Stimulated activated effector memory CD8-positive, alpha-beta T cell treated with anti-CD3 and anti-CD28 coated beads, Interleukin-12 subunit alpha, Interleukin-12 subunit beta, amount 100 ng/mL, for 72 hours (primary cell): Measurements from ENCODE around the gene BCAT1.

Experiments used
- ATAC-seq: fragments of 150-1000 bp; cut with Tn5 transposase; 2 replicates; pipeline ENCODE4 v1.10.0; 2021
- DNase-seq, 2 donors: peaks; one replicate each; pipeline ENCODE4 v3.0.0; 2021 to 2022; ENCODE audit warnings: low spot score in 2 of 2
- H3K27ac Mint-ChIP-seq: one replicate; pipeline ENCODE4 v1.8.0; 2022; ENCODE audit warnings: mild to moderate bottlenecking, mixed read lengths
- H3K36me3 Mint-ChIP-seq: one replicate; pipeline ENCODE4 v1.8.0; 2022; ENCODE audit warnings: mild to moderate bottlenecking, mixed read lengths
- H3K4me1 Mint-ChIP-seq: one replicate; pipeline ENCODE4 v1.8.0; 2022; ENCODE audit warnings: mixed read lengths
- H3K4me3 Mint-ChIP-seq: one replicate; pipeline ENCODE4 v1.8.0; 2022; ENCODE audit warnings: mild to moderate bottlenecking, mixed read lengths
- H3K9me3 Mint-ChIP-seq: one replicate; pipeline ENCODE4 v1.8.0; 2022; ENCODE audit warnings: mixed read lengths

Gene BCAT1

GRCh38 chr12:24948757-24949722 is at the start of gene BCAT1:
Gene BCAT1 (minus strand): TSS chr12:24949101. CDS start chr12:24948932, 169 bp downstream.
- Mint-ChIP-seq H3K4me3 (peak within 1 kb of the TSS; percentile 91), H3K4me1 (peaks cover 27% of the 10 kb centered on the region), H3K27ac (peak within 1 kb of the TSS; percentile 95), H3K9me3 (no peaks in the 10 kb centered on the region), H3K36me3 (no peaks in the 10 kb centered on the region)
- ATAC-seq (peak; percentile 86), DNase-seq (peak; percentile 30 to 85)

GRCh38 chr12:24997970-24998582 is 49.2 kb upstream of the BCAT1 start:
- no peak for DNase-seq
- Mint-ChIP-seq H3K27ac (peak overlapping the region; percentile 38), H3K4me1 (peaks cover 16% of the 10 kb centered on the region)

GRCh38 chr12:24997496-24997895 is 48.6 kb upstream of the BCAT1 start:
- Mint-ChIP-seq H3K36me3 (peaks cover 5% of the 10 kb centered on the region), H3K9me3 (no peaks in the 10 kb centered on the region), H3K4me3 (peak overlapping the region; percentile 32), H3K27ac (peak overlapping the region; percentile 38), H3K4me1 (peaks cover 16% of the 10 kb centered on the region)
- DNase-seq (no peak), ATAC-seq (no peak)

More at GRCh38 chr12:24997970-24998582, 49.2 kb upstream of the BCAT1 start:
- ATAC-seq, result peak; percentile 91
- Mint-ChIP-seq H3K36me3 (peaks cover 5% of the 10 kb centered on the region), H3K4me3 (peak overlapping the region; percentile 32), H3K9me3 (no peaks in the 10 kb centered on the region)

- Mint-ChIP-seq H3K36me3 (peaks cover 5% of the 10 kb centered on the region), H3K4me1 (peaks cover 16% of the 10 kb centered on the region), H3K4me3 (no peak overlapping the region), H3K27ac (no peak overlapping the region), H3K9me3 (no peaks in the 10 kb centered on the region)
- no peak for DNase-seq
- ATAC-seq, result peak; percentile 38
Observed at GRCh38 chr12:24996820-24997219, 47.9 kb upstream of the BCAT1 start.

- no peaks in the 10 kb centered on the region for H3K9me3 Mint-ChIP-seq
- DNase-seq (no peak), ATAC-seq (no peak)
- no peak overlapping the region for H3K4me3 Mint-ChIP-seq
- no peak overlapping the region for H3K27ac Mint-ChIP-seq
- H3K4me1 Mint-ChIP-seq, result peaks cover 16% of the 10 kb centered on the region
- peaks cover 5% of the 10 kb centered on the region for H3K36me3 Mint-ChIP-seq
Observed at GRCh38 chr12:24996102-24996797, 47.3 kb upstream of the BCAT1 start.

- ATAC-seq, result no peak
- no peak for DNase-seq
- Mint-ChIP-seq H3K4me1 (peaks cover 16% of the 10 kb centered on the region), H3K36me3 (peaks cover 5% of the 10 kb centered on the region), H3K9me3 (no peaks in the 10 kb centered on the region), H3K27ac (no peak overlapping the region), H3K4me3 (no peak overlapping the region)
Observed at GRCh38 chr12:24993793-24994192, 44.9 kb upstream of the BCAT1 start.

GRCh38 chr12:24991209-24992049 is 42.5 kb upstream of the BCAT1 start:
- no peak overlapping the region for H3K4me3 Mint-ChIP-seq
- no peak overlapping the region for H3K27ac Mint-ChIP-seq
- no peaks in the 10 kb centered on the region for H3K4me1 Mint-ChIP-seq
- ATAC-seq, result peak; percentile 87
- no peaks in the 10 kb centered on the region for H3K9me3 Mint-ChIP-seq
- DNase-seq, result no peak
- no peaks in the 10 kb centered on the region for H3K36me3 Mint-ChIP-seq

- Mint-ChIP-seq H3K4me1 (no peaks in the 10 kb centered on the region), H3K9me3 (no peaks in the 10 kb centered on the region), H3K27ac (no peak overlapping the region), H3K36me3 (no peaks in the 10 kb centered on the region), H3K4me3 (no peak overlapping the region)
- ATAC-seq (no peak), DNase-seq (no peak)
Observed at GRCh38 chr12:24989216-24989615, 40.3 kb upstream of the BCAT1 start.

- H3K36me3 Mint-ChIP-seq, result no peaks in the 10 kb centered on the region
- no peaks in the 10 kb centered on the region for H3K4me1 Mint-ChIP-seq
- no peak overlapping the region for H3K4me3 Mint-ChIP-seq
- H3K27ac Mint-ChIP-seq, result no peak overlapping the region
- H3K9me3 Mint-ChIP-seq, result no peaks in the 10 kb centered on the region
- DNase-seq (no peak), ATAC-seq (no peak)
Observed at GRCh38 chr12:24982250-24982649, 33.3 kb upstream of the BCAT1 start.

- Mint-ChIP-seq H3K4me1 (no peaks in the 10 kb centered on the region), H3K9me3 (no peaks in the 10 kb centered on the region), H3K4me3 (no peak overlapping the region), H3K36me3 (no peaks in the 10 kb centered on the region), H3K27ac (no peak overlapping the region)
- ATAC-seq, result no peak
- DNase-seq, result no peak
Observed at GRCh38 chr12:24979976-24980730, 31.3 kb upstream of the BCAT1 start.

- Mint-ChIP-seq H3K9me3 (no peaks in the 10 kb centered on the region), H3K36me3 (no peaks in the 10 kb centered on the region), H3K27ac (no peak overlapping the region), H3K4me1 (no peaks in the 10 kb centered on the region), H3K4me3 (no peak overlapping the region)
- no peak for DNase-seq
- no peak for ATAC-seq
Observed at GRCh38 chr12:24979329-24979728, 30.4 kb upstream of the BCAT1 start.

- Mint-ChIP-seq H3K9me3 (no peaks in the 10 kb centered on the region), H3K36me3 (no peaks in the 10 kb centered on the region), H3K27ac (no peak overlapping the region), H3K4me1 (no peaks in the 10 kb centered on the region), H3K4me3 (no peak overlapping the region)
- DNase-seq (no peak), ATAC-seq (no peak)
Observed at GRCh38 chr12:24977711-24978110, 28.8 kb upstream of the BCAT1 start.

- H3K9me3 Mint-ChIP-seq, result no peaks in the 10 kb centered on the region
- H3K4me3 Mint-ChIP-seq, result no peak overlapping the region
- no peaks in the 10 kb centered on the region for H3K36me3 Mint-ChIP-seq
- DNase-seq, result no peak
- no peaks in the 10 kb centered on the region for H3K4me1 Mint-ChIP-seq
- no peak for ATAC-seq
- no peak overlapping the region for H3K27ac Mint-ChIP-seq
Observed at GRCh38 chr12:24977060-24977459, 28.2 kb upstream of the BCAT1 start.

- no peaks in the 10 kb centered on the region for H3K36me3 Mint-ChIP-seq
- no peak overlapping the region for H3K27ac Mint-ChIP-seq
- no peaks in the 10 kb centered on the region for H3K4me1 Mint-ChIP-seq
- DNase-seq, result no peak
- no peaks in the 10 kb centered on the region for H3K9me3 Mint-ChIP-seq
- H3K4me3 Mint-ChIP-seq, result no peak overlapping the region
- no peak for ATAC-seq
Observed at GRCh38 chr12:24975425-24975824, 26.5 kb upstream of the BCAT1 start.
